ENCODE results near the gene CCDC47.

CCDC47 gene

DNA sequence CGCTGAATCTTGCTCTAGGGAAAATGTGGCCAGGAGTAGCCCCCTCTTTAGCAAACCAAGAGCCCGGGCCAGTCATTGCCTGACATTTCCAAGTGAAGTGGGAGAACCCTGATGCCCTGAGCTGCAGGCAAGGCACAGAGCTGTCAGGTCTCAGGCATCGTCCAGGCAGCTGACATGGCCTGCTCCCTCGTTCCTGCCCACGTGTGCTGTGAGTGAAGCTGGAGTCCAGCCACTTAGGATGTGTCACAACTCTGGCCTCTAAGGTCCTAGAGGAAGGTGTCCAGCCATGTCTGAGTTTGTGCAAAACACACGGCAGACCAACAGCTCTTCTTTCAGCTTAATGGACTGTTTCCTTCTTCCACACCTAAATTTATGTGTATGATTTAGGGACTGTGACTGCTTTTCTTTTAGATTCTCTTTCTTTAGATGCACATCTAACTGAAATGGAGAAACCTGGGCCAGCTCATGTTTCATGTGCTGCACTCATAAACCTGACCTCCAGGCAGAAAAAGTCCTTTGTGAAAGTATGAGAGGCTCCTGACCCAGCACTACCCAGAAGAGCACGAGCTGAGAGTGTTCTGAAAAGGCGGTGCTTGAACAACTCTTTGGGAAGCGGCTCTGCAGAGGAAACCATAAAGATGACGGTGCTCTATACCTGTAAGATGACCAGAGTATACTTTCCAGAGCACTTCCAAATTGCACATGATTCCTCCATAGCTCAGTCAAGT is 58.7 kb downstream of the CCDC47 start:
- Mint-ChIP-seq H3K9me3 (no peaks in the 10 kb centered on the region), H3K27me3 (no peaks in the 10 kb centered on the region), H3K27ac (no peak overlapping the region), H3K4me1 (peaks cover 10% of the 10 kb centered on the region), H3K4me3 (no peak overlapping the region)
- ATAC-seq (no peak), DNase-seq (no peak)

DNA sequence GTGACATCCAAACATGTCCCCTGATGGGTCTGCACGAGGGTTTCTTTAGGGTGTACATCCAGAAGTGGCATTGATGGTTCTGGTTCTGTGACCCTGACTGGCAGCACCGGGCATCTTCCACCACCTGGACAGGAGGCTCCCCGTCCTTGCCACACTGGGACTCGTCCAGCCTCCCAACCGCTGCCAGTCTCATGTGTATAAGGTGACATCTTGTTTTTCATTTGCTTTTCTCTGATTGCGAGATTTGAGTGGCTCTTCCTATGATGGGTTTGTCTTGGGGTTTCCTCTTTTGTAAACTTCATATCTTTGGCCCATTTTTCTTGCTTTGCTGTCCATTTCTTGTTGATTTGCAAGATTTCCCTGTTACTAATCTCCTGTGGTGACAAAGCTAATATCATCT is 64.3 kb downstream of the CCDC47 start:
- ATAC-seq (no peak), DNase-seq (no peak)
- Mint-ChIP-seq H3K27me3 (no peaks in the 10 kb centered on the region), H3K4me3 (no peak overlapping the region), H3K9me3 (no peaks in the 10 kb centered on the region), H3K27ac (peak overlapping the region; percentile 47 to 71), H3K4me1 (peaks cover 60% of the 10 kb centered on the region)

- no peak overlapping the region for H3K27ac Mint-ChIP-seq
- H3K4me1 Mint-ChIP-seq: peaks cover 79% of the 10 kb centered on the region
- ATAC-seq (no peak), DNase-seq (no peak)
- H3K9me3 Mint-ChIP-seq: no peaks in the 10 kb centered on the region
- H3K4me3 Mint-ChIP-seq: peak overlapping the region in 1 of 2 donors; percentile 66
- no peaks in the 10 kb centered on the region for H3K27me3 Mint-ChIP-seq
These were observed 66.2 kb downstream of the CCDC47 start for GRCh38 chr17:63707151-63707550.

DNA sequence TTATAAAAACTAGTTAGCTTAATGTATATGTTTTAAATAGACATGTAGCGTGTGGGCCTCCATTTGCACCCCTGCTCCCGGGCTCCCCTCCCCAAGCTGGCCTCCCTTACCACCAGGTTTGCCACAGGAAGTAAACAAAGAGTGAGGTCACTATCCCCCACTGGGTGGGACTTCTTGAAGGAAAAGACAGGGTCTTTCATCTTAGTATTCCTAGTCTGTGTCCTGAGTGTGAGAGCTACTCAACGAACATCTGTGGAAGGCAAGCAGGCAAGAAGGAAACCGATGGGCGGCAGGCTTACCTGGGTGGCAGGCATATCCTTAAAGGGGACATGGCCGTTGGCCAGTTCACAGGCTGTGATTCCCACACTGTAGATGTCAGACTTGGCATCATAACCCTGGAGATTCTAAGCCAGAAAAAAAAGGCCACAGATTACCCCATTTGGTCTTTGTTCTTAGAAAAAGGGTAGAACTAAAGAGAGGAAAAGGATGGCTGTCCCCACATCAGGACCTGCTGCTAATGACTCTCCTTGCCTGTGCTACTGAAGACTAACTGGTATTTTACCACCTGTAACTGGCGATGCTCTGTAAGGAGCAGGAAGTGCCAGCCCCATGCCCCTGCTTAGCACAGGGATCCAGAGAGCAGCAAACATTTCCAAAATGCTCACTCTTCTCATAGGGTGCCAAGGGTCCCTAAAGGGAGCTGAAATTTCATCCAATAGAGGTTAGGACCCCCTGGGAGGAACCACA is 66.9 kb downstream of the CCDC47 start:
- ATAC-seq (no peak), DNase-seq (no peak)
- Mint-ChIP-seq H3K27ac (peak overlapping the region; percentile 74 to 79), H3K4me3 (peak overlapping the region; percentile 44 to 66), H3K4me1 (peaks cover 80% of the 10 kb centered on the region), H3K9me3 (no peaks in the 10 kb centered on the region), H3K27me3 (no peaks in the 10 kb centered on the region)

- no peaks in the 10 kb centered on the region for H3K27me3 Mint-ChIP-seq
- H3K4me3 Mint-ChIP-seq: peak overlapping the region; percentile 39 to 66
- peaks cover 85% of the 10 kb centered on the region for H3K4me1 Mint-ChIP-seq
- H3K9me3 Mint-ChIP-seq: no peaks in the 10 kb centered on the region
- peak overlapping the region; percentile 67 to 83 for H3K27ac Mint-ChIP-seq
- ATAC-seq (no peak), DNase-seq (no peak)
These were observed 67.7 kb downstream of the CCDC47 start for GRCh38 chr17:63705657-63706056.

GRCh38 chr17:63704836-63705235 is 68.6 kb downstream of the CCDC47 start:
- Mint-ChIP-seq H3K9me3 (no peaks in the 10 kb centered on the region), H3K4me3 (no peak overlapping the region), H3K4me1 (peaks cover 77% of the 10 kb centered on the region), H3K27ac (peak overlapping the region in 1 of 2 donors; percentile 59), H3K27me3 (no peaks in the 10 kb centered on the region)
- ATAC-seq (no peak), DNase-seq (no peak)

DNA sequence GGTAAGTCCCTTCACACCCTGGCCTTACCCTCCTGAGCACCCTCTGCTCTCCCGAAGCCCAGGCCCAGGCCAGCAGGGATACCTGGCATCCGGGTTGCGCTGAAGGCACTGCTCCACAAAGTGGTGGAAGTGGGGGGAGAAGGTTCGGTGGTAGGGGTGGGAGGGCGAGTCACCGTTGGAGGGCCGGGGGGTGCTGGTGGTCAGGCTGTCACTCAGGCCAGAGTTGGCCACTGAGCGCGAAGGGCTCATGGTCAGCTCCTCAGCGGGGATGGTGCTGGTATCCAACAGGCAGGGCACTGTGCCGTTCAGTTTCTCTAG is 69.2 kb downstream of the CCDC47 start:
- Mint-ChIP-seq H3K9me3 (no peaks in the 10 kb centered on the region), H3K27me3 (no peaks in the 10 kb centered on the region), H3K4me3 (peak overlapping the region in 1 of 2 donors; percentile 95), H3K27ac (peak overlapping the region; percentile 19 to 48), H3K4me1 (peaks cover 70% of the 10 kb centered on the region)
- DNase-seq: no peak
- ATAC-seq: no peak

DNA sequence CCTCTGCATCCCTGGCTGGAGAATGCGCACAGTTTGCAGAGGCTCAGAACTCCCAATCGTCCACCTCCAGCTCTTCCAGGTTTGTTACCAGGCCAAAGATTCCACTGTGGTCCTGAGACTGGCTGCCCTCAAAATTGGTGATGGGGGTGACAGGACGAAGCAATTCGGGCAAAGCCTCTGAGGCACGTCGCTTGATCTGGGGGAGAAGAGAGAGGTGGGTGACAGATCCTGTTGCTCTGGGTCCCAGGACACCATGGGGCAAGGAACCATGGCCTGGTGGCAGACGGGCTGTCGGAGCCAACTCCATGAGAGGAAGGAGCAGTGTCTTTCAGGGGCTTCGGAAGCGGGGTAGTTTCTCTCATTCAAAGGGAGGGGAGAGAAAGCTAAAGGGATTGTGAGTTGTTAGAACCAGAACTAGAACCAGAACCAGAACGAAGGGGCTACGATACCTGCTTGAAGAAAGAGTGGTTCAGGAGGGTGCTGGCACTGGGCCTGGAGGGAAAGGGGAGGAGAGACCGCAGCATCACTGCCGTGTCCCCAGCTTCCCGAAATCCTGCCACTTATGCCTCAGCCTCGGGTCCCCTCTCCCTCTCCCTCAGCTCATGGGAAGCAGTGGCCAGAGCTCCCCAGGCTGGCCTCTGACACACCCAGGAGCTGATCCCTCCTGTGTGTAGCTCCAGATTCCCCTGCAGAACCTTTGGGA is 69.7 kb downstream of the CCDC47 start:
- DNase-seq (no peak), ATAC-seq (no peak)
- Mint-ChIP-seq H3K9me3 (no peaks in the 10 kb centered on the region), H3K4me1 (peaks cover 65% of the 10 kb centered on the region), H3K4me3 (peak overlapping the region; percentile 92 to 95), H3K27ac (peak overlapping the region; percentile 36 to 67), H3K27me3 (no peaks in the 10 kb centered on the region)

GRCh38 chr17:63703029-63703428 is 70.4 kb downstream of the CCDC47 start:
- no peak for ATAC-seq
- Mint-ChIP-seq H3K9me3 (no peaks in the 10 kb centered on the region), H3K4me1 (peaks cover 59% of the 10 kb centered on the region), H3K4me3 (peak overlapping the region; percentile 92 to 95), H3K27me3 (no peaks in the 10 kb centered on the region), H3K27ac (peak overlapping the region; percentile 65 to 99)
- no peak for DNase-seq

GRCh38 chr17:63702721-63703015 is 70.7 kb downstream of the CCDC47 start:
- Mint-ChIP-seq H3K9me3 (no peaks in the 10 kb centered on the region), H3K27me3 (no peaks in the 10 kb centered on the region), H3K4me3 (peak overlapping the region; percentile 92 to 95), H3K4me1 (peaks cover 62% of the 10 kb centered on the region), H3K27ac (peak overlapping the region; percentile 94 to 99)
- DNase-seq (no peak), ATAC-seq (no peak)

DNA sequence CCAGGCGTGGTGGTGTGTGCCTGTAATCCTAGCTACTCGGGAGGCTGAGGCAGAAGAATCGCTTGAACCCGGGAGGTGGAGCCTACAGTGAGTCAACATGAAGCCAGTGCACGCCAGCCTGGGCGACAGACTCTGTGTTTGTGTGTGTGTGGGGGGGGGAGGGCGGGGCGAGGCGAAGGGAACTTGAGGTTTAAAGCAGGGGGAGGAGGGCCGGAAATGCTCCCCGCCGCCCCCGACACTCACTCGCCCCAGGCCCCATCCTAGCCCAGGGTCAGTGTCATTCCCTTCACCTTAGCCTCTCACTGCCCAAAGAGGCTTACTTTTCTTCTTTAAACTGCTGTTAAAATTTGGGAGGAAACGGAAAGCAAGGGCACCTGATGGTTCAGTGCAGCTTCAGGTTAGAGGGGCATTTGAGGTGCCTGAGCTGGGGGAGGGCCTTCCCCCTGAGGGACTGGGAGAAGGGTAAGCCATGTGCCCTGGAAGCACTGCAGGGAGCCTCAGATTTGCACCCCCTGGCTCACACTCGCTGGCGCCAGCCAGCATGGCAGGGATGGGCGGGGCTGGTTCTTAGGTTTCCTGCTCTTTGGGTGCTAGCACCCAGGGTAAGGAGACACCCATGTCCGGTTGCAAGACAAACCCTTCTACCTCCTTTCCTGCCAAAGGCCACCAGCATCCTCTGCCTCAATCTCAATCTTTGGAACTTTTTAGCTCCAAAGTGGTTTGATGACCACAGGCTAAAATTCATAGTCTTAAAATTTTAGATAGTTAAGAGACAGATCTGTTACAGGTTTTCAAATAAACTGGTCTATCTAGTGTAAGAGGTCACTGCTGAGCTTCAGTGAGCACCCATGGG is 71.3 kb downstream of the CCDC47 start:
- DNase-seq (peak; percentile 56 to 82), ATAC-seq (peak; percentile 25)
- H3K27me3 Mint-ChIP-seq: no peaks in the 10 kb centered on the region
- peak overlapping the region; percentile 92 to 95 for H3K4me3 Mint-ChIP-seq
- peaks cover 62% of the 10 kb centered on the region for H3K4me1 Mint-ChIP-seq
- H3K27ac Mint-ChIP-seq: peak overlapping the region; percentile 97 to 99
- H3K9me3 Mint-ChIP-seq: no peaks in the 10 kb centered on the region

- H3K9me3 Mint-ChIP-seq: no peaks in the 10 kb centered on the region
- no peak for DNase-seq
- no peak for ATAC-seq
- H3K4me3 Mint-ChIP-seq: peak overlapping the region; percentile 92 to 95
- H3K4me1 Mint-ChIP-seq: peaks cover 62% of the 10 kb centered on the region
- H3K27ac Mint-ChIP-seq: peak overlapping the region; percentile 97 to 99
- H3K27me3 Mint-ChIP-seq: no peaks in the 10 kb centered on the region
These were observed 72.0 kb downstream of the CCDC47 start for GRCh38 chr17:63701456-63701820.

- ATAC-seq: peak; percentile 12
- peak; percentile 73 to 74 for DNase-seq
- Mint-ChIP-seq H3K9me3 (no peaks in the 10 kb centered on the region), H3K4me3 (peak overlapping the region; percentile 92 to 95), H3K4me1 (peaks cover 62% of the 10 kb centered on the region), H3K27me3 (no peaks in the 10 kb centered on the region), H3K27ac (peak overlapping the region; percentile 97 to 99)
These were observed 72.6 kb downstream of the CCDC47 start for GRCh38 chr17:63700528-63701455.

DNA sequence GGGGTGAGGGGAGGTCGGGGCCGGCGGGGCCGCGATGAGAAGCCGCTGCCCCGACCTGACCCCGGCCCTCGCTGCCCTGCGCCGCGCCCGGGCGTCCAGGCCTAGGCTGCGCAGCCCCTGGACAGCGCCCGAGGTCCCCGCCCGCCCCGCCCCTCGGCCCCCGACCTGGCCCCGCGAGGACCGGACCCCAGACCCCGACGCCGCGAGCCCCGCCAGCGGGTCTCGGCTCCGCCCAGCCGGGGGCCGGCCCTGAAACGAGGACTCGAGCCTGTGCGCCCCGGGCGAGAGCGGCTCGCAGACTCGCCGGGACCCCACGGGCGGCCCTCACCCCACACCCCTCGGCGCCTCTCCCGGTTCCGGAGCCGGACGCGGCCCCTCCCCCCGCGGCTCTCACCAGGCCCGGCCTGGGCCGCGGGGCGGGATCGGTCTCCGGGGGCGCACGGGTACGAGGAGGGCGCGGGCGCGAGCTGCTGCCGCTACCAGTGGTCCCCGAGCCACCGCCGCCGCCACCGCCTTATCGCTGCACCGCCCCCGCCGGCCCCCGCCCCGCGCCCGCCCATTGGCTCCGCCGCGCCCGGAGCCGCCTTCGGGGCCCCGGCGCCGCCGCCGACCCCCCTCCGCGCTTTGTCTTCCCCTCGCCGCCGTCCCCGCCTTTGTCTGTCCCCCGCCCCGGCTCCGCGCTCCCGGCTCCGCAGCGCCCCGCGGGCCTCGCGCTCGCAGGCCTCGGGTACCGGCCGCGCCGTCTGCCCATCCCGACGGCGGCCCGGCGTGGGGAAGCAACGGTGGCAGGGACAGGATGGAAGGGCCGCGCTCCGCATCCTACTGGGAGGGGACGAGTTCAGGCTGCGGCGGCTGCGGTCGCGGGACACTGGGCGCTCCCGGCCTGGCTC is 73.5 kb downstream of the CCDC47 start, which contains the start of gene LIMD2:
LIMD2 (minus strand) TSS at position 488 of the 890 bp plus-strand sequence. CDS start 827 bp downstream, outside the sequence.
- Mint-ChIP-seq H3K27me3 (no peaks in the 10 kb centered on the region), H3K27ac (peak within 1 kb of the TSS; percentile 98 to 99), H3K4me1 (peaks cover 62% of the 10 kb centered on the region), H3K4me3 (peak within 1 kb of the TSS; percentile 92 to 98), H3K9me3 (no peaks in the 10 kb centered on the region)
- DNase-seq: peak; percentile 80 to 85
- peak; percentile 26 for ATAC-seq
